ENCODE results near the gene HOXA6.

HOXA6 gene

DNA sequence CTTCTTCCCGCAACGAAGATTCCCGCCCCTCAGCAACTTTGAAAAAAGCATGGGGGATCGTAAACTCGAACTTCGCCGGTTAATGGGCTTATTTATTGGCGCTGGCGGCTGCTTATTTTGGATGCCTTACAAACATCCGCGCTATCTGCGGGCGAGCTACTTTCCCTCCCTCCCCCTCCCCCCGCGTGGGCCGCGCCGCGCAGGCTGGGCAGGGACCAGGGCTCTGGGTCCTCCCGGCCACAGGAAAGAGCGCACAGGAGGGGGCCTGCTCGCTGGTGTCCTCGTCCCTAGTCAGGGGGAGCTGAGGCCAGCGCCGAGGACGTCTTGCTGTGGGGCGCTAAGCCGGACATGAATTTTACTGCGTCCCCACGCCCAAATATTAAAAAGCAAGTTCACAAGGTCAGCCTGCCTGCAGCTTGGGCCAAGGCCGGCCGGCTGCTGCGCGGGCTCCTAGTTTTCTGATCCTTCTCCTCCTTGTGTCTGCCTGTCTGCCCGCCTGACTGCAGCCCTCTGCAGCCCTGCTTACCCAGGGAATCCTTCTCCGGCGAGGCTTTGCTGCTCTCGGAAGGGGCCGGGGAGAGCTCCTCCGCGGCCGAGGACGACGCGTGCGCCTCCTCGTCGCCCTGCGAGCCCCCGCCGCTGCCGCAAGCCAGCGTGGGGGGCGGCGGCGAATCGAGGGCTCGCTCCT, 25.4 kb upstream of the HOXA6 start:
- no peak for FAIRE-seq

DNA sequence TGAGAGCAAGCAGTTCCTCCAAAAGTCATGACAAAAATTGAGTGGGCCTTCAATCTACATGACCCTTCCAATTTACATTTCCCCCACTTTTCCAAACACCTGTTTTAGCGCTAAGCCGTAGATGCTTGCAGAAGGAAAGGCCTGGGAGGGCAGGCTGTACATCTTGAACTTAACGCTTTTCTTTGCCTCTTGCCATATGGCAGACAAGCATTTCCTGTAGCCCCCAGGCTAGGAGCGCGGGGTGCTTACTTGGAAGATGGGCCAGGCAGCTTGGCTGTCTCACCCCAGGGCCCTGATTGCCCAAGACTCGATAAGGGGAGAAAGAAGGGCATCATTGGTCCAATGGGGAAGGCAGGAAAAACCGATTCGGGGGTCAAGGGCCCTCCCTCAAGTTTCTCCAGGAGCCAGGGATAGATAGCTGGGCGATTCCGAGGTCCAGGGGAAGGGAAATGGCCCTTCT, 24.8 kb upstream of the HOXA6 start:
- no peak for FAIRE-seq

DNA sequence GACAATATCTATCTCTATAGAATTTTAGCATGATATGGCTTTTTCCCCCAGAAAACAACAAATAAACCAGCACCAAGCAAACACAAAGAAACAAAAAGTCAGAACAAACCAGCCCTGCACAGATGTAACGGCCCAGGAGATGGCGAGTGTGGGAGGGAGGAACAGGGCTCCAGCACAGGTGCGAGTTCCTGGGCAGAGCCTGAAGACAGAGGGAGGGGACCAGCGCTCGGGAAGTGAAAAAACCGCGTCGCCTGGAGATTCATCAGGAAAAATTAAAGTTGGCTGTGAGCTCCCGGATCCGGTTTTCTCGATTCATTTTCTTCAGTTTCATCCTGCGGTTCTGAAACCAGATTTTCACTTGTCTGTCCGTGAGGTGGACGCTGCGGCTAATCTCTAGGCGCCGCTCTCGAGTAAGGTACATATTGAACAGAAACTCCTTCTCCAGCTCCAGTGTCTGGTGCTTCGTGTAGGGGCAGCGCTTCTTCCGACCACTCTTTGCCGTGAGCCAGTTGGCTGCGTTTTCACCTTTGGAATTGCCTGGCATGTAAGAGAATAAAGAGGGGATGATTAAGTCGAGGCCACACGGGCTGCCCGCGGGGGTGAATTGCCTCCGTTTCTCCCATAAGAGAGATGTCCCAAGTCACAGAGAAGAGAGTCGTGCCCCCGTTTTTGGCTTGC, 24.2 kb upstream of the HOXA6 start:
- no peak for FAIRE-seq

DNA sequence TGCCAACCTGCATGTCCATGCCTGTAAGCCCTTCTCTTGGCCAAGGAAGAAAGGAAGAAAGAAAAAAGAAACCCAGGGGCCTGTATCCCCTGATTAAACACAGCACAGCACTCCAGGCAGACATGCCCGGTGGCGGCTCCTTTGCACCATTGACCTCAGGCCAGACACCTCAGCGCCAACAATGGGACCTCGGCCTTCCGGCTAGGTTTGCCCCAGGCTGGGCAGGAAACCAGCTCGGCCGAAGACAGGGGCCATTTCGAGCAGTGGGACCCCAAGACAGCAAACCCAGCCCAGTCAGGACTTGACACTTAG, 23.7 kb upstream of the HOXA6 start:
- no peak for FAIRE-seq

DNA sequence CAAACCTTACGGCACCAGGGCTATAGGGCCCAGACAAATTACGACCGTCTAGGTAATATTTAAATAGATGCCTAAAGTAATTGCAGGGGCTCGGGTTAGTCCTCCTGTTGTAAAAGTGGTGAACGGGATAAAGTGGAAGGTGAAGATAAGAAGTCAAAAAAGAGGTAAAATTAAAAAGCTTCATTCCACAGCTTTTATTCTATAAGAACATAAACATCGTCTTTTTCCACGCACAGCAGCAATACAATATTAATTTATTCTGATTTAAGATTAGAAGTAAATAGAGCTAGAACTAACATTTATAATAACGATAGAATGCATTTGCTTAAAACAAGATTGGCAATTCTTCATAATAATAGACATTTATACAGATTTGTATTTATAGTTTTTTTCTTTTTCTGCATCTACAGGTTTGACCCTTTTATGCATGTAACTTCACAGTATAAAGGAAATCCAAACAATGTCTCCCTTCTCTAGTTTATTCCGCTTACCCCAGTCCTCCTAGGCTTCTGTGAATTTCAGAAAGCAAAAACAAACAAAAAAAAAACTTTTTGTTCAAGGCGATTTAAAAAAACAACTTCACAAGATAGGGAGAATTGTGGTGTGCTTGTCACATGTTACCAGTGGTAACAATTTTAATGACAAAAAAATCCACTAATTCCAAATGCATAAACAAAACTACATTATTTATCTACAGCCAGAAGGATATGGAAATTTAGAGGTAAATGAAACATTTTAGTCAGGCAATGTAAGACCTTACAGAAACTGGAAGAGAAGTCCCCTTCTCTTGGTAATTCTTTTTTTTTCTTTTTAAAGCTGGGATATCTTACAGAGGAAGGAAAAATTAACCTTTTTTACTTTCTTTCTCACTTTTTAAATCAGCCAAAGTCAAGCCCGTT, 23.1 kb upstream of the HOXA6 start:
- FAIRE-seq, result no peak

DNA sequence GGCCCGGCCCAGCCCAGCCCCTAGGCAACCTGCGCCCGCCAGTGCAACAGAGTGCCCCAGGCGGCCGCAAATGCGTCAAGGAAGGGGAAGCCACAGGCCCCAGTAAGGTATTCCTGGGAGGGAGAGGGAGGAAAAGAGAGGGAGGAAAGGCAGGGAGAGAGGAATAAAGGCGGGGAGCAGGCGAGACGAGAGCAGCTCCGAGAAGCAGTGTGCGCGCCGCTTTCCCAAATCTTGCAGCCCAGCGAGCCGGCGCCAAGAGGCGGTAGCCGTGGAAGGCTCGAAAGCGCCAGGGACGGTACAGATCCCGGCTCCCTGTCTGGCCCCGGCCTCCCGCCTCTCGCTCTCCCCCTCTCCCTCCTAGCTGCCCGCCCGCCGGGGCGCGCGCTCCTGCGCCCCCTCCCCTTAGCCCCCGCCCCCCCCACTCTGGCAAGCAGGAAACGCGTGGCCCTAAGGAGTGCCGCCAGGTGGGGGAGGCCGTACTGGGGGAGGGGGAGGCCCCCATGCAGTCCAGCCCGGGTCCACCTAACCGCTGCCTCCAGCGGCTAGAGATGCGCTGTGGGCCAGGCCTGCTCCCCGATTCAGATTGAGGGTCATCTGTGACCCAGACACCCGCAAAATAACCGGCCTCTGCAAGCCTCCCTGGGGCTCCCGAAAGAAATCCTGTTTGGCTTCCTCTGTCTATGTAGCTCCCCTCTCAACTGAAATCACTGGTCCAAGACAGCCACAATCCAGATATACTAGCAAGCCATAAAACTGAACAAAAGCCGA, 22.3 kb upstream of the HOXA6 start:
- no peak for FAIRE-seq

DNA sequence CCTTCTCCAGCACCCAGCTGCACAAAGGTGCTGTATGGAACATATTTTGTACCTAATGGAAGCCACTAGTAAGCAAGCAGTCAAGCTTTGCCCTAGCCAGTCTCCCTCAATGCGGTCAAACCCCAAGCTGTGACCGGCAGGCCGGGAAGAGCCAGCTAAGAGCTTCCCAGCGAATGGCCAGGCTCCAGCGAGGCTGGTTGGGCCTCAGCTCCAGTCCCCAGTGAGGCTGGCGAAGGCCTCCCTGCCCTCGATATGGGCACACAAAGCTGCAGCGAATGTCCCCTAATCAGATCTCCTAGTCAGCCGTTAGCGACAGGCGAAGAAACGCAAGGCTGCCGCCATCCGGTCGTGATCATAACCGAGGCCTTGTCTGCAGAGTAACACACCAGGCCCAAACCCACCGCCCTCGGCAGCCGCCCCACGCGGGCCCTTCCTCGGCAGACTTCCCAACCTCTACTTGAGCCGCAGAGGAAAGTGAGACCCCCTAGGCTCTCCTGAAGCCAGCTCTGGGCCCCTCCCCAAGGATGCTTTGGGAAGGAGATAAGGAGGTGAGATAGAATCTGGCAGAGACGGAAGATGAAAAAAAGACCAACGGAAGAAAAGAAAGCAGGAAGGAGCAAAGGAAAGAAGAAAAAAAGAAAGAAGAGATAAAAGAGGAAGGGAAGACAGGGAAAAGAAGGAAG, 20.8 kb upstream of the HOXA6 start:
- no peak for FAIRE-seq

DNA sequence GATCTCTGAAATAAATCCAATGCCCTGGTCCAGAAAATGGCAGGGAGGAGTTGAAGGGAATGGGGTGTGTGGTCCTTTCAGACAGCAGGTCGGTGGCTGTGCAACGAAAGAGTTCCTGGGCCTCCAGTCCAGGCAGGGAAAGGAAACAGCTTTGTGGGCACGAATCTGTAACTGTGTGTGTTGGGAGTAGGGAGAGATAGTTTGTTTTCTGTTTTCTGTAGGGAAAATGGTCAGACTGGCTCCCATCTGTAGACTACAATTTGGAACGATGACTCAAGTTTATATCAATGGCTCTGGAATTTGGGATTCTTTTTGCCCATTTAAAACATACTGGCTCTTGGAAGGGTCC, 20.3 kb upstream of the HOXA6 start:
- no peak for FAIRE-seq

DNA sequence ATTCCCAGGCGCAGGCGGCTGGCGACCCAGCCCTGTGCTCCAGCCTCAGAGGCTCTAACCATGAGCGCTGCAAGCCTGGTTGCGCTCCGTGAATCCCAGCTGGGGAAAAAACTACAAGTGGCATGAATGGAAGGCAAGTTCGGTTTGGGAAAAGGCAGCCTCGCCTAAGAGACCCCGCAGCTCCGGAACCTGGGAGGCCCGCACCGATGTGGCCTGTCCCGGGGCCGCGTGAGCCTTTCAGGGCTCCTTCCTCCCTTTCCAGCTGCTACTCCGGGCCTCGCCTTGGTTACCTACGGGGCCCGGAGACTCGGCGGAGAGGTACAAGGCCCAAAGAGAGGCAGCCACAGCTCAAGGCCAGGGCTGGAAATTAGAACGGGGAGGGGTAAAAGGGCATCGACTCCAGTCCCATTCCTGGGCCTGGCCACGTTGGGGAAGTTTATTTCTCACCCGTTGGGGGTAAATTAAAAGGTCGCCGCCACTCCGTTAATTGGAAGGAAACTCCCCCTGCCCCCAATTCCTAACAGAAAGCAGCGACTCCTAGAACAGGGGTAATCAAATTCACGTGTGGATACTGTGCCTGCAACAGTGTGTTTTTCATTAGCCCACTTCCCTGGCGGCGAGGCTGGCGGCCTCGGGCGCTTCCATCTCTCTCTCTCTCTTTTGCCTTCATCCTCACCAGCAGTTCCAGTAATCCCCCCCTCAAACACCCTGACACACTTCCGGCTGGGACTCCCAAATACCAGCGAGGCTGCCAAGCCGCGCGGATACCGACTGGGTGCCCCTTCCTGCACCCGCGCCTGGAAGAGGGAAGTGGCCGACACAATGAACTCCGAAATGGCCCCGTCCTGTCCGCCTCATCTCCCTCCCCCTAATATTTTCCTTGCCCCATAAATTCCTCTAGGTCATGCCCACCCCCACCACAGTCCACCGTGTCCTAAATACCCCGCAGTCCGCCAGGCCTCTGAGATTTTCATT, 19.2 kb upstream of the HOXA6 start:
- no peak for FAIRE-seq

DNA sequence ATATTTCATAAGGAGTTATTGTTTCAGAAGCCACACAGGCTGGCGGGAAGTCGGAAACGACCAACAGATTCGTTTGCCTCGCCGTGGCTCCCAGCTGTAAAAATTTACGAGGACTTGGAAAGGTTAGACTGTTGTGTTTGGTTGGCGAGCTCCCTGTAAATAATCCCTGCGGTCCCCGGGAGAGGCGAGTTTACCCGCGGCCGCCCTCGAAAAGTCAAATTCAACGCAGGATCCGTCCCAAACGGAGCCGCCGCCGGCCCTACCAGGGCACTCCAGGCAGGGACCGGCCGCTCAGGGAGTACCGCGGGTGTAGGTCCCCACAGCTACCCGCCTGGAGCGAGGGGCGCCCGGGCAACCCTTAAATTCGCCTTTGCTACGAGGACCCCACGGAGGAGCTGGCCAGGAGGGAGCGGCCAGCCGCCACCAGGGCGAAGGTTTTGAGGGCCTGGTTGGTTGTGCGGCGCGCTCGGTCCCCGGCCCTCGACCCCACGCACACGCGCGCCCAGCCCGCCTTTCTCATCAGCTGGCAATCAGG, 18.5 kb upstream of the HOXA6 start:
- no peak for FAIRE-seq

DNA sequence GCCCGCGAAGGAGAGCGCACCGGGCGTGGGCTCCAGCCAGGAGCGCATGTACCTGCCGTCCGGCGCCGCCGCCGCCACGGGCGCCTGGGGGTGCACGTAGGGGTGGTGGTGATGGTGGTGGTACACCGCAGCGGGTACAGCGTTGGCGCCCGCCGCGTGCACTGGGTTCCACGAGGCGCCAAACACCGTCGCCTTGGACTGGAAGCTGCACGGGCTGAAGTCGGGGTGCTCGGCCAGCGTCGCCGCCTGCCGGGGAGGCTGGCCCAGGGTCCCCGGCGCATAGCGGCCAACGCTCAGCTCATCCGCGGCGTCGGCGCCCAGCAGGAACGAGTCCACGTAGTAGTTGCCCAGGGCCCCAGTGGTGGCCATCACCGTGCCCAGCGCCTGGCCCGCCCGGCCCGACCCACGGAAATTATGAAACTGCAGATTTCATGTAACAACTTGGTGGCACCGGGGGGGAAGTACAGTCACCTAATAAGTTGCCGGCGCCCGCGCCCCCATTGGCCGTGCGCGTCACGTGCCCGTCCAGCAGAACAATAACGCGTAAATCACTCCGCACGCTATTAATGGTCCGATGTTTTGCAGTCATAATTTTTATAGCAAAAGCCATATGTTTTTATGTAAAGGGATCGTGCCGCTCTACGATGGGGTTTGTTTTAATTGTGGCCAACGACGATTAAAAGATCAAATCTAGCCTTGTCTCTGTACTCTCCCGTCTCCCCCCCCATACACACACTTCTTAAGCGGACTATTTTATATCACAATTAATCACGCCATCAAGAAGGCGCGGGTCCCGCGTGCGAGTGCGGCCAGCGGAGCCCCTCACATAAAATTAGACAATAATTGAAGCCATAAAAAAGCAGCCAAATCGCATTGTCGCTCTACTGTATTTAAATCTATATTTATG, 17.8 kb upstream of the HOXA6 start, which contains the start of gene HOXA9:
Gene HOXA9 (minus strand): TSS at position 449 of the 907 bp plus-strand sequence. CDS start 80 bp downstream, at position 369.
- no peak for FAIRE-seq

DNA sequence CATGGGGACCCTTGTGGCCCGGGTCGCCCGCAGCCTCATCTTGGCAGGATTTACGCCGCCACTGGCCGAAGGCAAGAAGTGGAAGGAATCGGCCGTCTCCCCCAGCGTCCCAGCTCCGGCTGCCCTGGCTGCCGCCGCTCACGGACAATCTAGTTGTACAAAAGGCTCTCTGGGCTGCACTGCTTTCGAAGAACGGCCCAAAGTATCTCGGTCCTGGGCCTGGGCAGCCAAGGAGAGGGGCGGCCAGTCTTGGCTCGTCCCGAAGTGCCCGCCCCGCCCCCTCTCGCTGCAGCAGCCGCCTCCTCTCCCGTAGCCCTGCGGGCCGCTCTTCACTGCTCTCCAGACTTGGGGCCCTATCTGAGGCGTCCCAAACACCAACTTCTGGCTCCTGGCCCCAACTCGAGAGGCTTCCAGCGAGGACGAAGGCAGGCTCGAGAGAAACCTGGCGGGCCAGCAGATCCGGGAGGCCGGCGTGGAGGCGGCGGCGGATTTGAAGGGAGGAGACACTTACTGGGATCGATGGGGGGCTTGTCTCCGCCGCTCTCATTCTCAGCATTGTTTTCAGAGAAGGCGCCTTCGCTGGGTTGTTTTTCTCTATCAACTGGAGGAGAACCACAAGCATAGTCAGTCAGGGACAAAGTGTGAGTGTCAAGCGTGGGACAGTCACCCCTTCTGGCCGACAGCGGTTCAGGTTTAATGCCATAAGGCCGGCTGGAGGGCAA, 17.0 kb upstream of the HOXA6 start:
- FAIRE-seq, result no peak

DNA sequence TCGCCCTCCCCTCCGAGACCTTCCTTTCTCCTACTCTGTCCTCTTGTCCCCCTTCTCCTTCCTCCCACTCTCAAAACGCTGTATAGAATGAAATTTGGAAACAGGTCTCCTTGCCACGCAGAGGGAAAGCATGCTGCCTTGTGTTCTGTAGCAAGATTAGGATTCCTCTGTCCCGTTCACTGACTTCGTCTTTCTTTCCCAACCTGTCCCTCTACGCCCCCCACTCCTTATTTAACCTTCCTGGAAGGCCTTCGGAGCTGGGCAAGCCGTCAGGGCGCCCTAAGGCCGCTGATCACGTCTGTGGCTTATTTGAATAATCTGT, 16.4 kb upstream of the HOXA6 start:
- FAIRE-seq, result no peak

DNA sequence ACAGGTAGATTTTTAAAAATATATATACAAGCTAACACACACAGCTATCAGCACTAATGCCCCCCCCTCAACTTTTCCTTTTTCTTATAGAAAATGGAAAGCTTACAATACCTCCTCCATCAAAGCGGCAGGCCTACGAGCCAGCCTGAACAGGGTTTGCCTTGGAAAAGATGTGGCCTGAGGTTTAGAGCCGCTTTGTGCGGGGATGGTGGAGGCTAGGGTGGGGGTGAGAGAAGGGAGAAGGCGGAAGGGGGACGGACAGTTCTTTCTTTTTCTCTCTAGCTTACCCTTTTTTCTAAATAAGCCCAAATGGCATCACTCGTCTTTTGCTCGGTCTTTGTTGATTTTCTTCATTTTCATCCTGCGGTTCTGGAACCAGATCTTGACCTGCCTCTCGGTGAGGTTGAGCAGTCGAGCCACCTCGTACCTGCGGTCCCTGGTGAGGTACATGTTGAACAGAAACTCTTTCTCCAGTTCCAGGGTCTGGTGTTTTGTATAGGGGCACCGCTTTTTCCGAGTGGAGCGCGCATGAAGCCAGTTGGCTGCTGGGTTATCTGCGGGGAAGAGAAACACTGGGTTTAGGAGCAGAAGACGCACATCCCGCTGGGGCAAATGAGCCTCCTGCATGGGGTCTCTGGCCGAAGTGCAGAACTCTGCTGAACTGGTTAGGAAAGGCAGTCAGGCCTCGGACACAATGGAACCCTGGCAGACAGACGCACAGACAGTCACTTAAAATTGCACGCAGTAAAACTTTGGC, 15.9 kb upstream of the HOXA6 start:
- FAIRE-seq, result no peak

DNA sequence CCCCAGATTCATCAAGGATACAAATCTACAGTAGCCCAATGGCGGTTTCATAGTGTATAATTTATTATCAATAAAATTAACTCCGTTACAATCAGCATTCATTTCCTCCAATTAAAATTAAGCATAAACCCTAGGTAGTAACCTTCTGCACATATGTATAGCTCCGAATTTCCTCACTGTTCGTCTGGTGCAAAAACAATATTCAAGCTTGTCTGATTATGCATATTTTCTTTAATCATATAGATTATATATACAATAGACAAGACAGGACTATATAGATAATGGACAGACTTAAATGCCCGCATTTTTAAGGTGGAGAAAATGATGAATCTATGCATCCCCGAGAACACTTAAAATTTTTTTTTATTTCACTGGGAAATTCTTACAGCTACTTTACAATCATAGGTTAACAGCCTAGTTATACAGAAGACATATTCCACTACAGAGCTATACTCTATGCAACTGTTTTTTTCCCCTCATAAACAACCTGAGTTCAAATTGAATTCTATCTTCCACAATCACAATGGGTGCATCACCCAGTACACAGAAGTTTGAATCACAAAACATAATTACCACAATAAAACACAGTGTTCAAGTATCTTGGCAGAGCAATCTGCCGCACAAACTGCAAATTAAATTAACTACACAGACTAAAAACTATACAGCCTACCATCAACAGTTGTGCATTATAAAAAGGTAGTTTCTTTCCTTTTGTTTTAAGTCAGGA, 15.2 kb upstream of the HOXA6 start:
- no peak for FAIRE-seq

DNA sequence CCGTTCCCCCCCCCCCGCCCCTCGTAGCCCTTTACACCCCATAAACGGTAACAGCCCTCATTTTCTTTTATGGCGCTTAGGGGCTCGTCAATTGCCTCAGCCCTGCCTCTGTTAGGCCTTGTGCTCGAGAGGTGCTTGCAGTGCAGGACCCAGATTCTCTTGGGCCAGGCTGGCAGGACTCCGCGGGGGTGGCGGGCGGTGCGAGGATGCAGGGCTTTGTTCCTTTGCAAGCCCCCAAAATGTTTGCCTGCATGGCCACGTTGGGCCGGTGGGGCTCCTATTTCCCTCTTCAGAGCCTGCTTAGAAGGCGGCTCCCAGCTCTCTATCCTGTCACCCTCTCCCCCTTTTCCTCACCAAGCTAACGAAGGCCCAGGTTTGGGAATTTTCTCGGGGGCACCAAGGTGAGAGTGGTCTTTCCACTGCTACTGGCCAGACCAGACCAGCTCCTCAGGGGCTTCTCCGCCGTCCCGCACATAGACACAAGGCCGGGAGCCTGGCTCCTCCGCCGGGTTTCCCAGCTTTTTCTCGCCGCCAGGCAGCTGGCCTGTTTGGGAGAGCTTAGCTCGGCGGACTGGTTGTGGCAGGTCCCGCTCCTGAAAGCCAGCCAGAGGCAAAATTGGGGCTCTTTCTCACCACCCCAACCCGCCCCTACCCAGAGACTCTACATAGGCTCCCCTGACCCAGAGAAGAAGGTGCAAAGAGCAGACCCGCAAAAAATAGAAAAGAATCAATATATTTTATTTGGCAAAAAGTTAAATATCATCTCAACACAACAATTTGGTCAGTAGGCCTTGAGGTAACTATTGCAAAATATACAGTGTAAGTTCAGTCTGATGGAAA, 14.4 kb upstream of the HOXA6 start:
- no peak for FAIRE-seq

DNA sequence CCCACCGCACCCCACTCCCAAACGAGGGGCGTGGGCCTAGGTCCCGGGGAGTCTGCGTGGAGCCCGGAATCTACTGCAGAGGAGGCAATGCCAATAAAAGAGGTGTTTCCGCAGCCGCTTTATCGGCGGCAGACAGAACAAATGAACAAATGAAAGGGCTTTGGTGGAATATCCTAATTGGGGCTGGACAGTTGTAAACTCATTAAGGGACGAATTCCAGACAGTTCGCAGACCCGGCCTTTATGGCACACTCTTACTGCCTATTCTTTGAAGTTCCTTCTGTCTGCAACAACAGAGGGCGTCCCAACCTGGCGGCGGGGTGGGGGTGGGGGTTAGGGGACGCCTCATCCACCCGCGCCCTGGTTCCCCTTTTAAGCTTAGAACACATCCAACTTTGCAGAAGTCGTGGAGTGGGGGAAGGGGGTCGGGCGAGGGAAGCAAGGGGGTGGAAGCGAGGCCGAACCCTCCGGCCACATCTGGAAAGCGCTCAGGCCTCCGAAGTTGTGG, 13.7 kb upstream of the HOXA6 start:
- FAIRE-seq, result no peak

All from islet of Langerhans (tissue), 1 donor.